ENCODE results near the gene COL13A1.

- no peak for TF ChIP-seq CTCF (IDR thresholded peaks at IDR 0.05)
- TF ChIP-seq POLR2AphosphoS5 (IDR thresholded peaks at IDR 0.05): no peak
- no peak for TF ChIP-seq POLR2A (IDR thresholded peaks at IDR 0.05)
- TF ChIP-seq EP300 (IDR thresholded peaks at IDR 0.05): no peak
Measured at GRCh38 chr10:69988094-69988493, 186.4 kb downstream of the COL13A1 start.
